ENCODE measurements around the gene SCUBE1. TPM values are rescaled to one million over a fixed set of nuclear protein-coding genes. Genes with fewer than 3 reads are reported as not detected.

SCUBE1 gene
- total RNA-seq, 1 donor from 2014 or later = not detected

- no peak for DNase-seq (ENCODE audit: low read depth)
- TF ChIP-seq, protein P1, sequence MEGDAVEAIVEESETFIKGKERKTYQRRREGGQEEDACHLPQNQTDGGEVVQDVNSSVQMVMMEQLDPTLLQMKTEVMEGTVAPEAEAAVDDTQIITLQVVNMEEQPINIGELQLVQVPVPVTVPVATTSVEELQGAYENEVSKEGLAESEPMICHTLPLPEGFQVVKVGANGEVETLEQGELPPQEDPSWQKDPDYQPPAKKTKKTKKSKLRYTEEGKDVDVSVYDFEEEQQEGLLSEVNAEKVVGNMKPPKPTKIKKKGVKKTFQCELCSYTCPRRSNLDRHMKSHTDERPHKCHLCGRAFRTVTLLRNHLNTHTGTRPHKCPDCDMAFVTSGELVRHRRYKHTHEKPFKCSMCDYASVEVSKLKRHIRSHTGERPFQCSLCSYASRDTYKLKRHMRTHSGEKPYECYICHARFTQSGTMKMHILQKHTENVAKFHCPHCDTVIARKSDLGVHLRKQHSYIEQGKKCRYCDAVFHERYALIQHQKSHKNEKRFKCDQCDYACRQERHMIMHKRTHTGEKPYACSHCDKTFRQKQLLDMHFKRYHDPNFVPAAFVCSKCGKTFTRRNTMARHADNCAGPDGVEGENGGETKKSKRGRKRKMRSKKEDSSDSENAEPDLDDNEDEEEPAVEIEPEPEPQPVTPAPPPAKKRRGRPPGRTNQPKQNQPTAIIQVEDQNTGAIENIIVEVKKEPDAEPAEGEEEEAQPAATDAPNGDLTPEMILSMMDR (conservative IDR thresholded peaks at IDR 0.05; ENCODE audit: low read depth, low read length) = no peak
- H3K4me3 ChIP-seq (ENCODE audit: low read depth, low read length) = no peak overlapping the region
Measured at GRCh38 chr22:43299736-43300135, 43.4 kb downstream of the SCUBE1 start.

DNA sequence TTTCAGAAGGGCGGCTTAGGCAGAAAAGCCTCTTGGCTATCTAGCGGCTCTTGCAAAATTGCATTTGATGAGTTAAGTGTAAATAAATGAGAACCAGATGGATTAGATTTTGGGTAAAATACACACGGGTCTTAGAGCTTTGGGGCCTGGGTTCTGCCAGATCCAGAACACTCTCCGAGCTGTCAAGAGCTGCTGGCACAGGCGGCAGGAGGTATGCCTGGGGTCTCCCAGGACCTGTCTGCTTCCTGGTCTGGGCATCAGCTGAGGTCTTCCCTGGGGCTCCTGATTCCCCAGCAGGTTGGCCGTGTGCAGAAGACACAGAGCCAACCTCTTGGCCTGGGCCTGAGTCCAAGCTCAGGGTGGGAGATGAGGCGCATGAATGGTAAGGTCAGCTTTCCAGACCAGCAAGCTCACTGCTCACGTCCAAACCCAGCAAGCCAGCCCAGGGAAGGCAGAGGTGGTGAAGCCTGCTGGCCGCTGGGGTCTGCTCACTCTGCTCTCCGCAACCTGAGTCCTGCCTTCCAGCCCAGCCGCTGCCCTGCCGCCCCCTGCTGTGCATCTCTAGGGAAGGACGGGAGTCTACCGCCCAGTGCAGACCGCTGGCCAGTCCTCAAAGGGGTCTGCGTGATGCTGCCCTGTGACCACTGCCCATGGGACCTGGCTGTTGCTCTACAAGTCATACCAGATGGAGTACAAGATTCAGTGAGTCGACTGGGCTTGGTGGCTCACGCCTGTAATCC, 44.9 kb downstream of the SCUBE1 start:
- TF ChIP-seq, protein P1 (conservative IDR thresholded peaks at IDR 0.05; ENCODE audit: low read depth, low read length) = no peak
- no peak overlapping the region for H3K4me3 ChIP-seq (ENCODE audit: low read depth, low read length)
- no peak for DNase-seq (ENCODE audit: low read depth)

DNA sequence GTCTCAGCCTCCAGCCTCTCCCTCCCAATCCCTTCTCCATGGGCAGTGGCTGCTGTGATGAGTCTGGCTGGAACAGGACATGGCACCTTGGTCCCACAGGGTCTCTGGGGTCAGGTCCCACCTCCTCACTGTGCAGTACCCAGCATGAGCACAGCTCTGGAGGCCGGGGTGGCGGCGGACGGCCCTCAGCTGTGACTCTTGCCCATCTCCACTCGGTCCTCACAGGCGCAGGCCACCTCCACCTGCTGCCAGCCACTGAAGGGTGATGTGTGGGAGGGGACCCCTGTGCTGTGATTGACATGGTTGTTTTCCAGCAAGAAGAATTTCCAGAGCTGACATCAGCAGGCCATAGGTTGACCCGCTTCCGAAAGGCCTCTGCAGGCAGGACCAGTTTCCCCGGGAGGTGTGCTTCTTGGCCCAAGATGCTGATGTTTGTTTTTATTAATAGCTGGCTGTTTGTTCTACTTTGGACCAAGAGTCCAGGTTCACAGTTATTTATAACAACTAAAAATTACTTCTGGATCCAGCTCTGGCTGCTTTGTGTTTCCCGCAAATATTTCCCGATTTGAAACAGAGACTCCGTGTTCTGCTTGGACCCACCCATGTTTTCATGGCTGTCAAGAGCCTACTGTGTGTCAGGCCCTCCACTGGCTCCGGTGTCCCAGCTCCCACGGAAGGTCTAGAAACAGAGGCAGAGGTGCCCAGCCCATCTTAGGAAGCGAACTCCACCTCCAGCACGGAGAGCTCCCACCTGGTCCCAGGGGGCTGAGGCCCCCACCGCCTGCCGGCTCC, 45.7 kb downstream of the SCUBE1 start:
- no peak overlapping the region for H3K4me3 ChIP-seq (ENCODE audit: low read depth, low read length)
- DNase-seq (ENCODE audit: low read depth) = no peak
- TF ChIP-seq, protein P1 (conservative IDR thresholded peaks at IDR 0.05; ENCODE audit: low read depth, low read length) = no peak

DNA sequence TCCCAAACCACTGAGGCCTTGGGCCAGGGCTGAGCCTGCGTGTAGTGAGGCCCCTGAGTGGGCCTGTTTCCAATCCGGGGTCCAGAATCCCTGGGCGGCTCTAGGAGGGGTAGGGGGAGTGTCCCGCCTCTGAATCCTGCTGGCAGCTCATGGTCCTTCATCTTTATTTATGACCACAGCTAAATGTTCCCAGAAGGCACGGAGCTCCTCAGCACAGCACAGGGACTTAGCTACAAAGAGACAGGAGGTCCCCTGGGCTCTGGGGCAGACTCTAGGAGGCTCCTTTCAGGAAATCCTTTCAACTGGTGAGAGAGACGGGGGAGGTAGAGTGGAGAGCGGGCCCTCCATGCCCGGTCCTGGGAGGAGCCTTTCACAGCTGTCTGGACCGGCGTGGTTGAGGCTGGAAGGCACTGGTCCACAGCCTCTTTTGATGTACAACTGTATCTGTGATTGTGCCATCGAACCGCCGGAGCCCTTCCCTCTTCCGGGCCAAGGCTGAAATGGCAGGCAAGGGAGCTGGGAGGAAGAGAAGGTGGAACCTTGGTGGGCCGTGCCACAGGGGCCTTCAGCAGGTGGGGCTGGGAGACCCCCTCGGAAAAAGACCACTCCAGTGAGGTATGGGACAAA, 46.8 kb downstream of the SCUBE1 start:
- DNase-seq (ENCODE audit: low read depth) = no peak
- TF ChIP-seq, protein P1 (conservative IDR thresholded peaks at IDR 0.05; ENCODE audit: low read depth, low read length) = no peak
- no peak overlapping the region for H3K4me3 ChIP-seq (ENCODE audit: low read depth, low read length)

DNA sequence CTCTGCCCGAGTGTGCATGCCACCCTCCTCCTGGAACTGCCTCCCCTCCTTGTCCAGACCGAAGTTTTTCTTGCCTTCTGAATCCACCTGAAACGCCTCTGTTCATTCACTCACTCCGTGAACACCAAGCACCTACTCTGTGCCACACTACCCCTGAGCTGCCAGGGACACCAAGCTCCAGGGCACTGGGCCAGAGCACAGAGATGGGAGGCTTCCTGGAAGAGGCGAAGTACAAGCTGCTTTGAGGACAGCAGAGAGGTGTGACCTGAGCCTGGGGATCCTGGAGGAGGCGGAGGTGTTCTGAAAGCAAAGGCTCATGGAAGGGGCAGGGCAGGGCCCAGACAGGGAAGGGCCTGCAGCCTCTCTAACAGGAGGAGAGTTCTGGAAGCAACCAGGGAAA, 47.5 kb downstream of the SCUBE1 start:
- no peak overlapping the region for H3K4me3 ChIP-seq (ENCODE audit: low read depth, low read length)
- DNase-seq (ENCODE audit: low read depth) = no peak
- TF ChIP-seq, protein P1 (conservative IDR thresholded peaks at IDR 0.05; ENCODE audit: low read depth, low read length) = no peak

DNA sequence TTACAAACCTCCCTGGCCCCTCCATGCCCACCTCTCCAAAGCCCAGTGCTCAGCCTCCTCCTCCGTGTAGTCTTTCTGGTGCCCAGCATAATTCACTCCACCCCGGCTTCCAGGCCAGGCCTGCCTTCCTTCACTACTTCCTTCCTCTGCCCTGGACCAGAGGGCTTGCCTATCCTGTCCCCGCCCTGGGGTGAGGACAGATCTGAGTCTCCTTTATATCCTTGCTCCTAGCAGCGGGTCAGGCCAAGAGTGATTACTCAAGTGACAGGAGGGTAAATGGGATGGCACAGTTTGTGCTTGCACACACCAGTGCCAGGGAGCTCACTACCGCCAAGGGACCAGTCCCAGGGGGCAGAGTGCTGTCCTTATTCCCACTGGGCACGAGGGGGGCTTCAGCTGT, 48.0 kb downstream of the SCUBE1 start:
- TF ChIP-seq, protein P1 (conservative IDR thresholded peaks at IDR 0.05; ENCODE audit: low read depth, low read length) = no peak
- H3K4me3 ChIP-seq (ENCODE audit: low read depth, low read length) = no peak overlapping the region
- DNase-seq (ENCODE audit: low read depth) = no peak

All from epithelial cell of proximal tubule (primary cell).